ENCODE measurements around the gene TMEM115. TPM values are rescaled to one million over a fixed set of nuclear protein-coding genes. Genes with fewer than 3 reads are reported as not detected.
A peak's percentile ranks its signal among the peaks of the same experiment; 100 is the strongest.

The TMEM115 gene
- total and polyA plus RNA-seq, 2 of the 13 experiments (the other 11 are each of a cell fraction or from before 2014, with no cell fraction given), result 22.1 to 30.7 TPM

DNA sequence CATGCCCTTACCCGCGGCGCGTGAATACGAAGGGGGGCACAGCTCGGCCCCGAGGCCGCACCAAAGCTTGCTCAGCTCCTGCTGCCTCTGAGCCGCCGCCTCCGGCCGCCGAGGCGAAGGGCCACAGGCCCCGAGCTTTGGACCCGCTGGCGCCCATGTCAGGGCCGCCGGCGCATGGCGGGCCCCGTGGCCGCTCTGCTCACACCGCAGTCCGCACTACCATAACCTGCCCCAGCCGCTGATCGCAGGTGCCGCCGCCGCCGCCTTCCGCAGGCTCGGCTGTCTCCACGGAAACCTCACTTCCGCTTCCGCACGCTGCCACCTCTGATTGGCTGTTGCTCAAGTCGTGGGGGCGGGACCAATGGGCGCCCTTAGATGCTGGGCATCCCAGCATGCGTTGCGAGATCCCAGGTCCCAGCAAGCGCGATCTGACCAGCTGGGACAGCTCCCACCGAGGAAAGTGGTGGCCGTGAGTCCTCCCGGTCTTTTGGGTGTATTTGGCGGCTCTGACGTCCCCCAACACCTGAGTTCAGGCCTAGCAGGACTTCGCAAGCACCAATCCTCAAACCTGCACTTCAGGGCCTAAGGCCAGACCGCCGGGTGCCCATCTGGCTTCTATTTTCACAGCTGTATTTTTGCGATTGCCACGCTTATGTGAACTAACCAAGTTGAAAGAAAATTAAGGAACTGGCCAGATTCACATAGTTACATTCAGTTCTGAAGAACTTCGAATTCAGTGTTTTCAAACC lies 31.2 kb downstream of the TMEM115 start, which contains the start of gene TUSC2 (continued):
- TF ChIP-seq, protein P1, sequence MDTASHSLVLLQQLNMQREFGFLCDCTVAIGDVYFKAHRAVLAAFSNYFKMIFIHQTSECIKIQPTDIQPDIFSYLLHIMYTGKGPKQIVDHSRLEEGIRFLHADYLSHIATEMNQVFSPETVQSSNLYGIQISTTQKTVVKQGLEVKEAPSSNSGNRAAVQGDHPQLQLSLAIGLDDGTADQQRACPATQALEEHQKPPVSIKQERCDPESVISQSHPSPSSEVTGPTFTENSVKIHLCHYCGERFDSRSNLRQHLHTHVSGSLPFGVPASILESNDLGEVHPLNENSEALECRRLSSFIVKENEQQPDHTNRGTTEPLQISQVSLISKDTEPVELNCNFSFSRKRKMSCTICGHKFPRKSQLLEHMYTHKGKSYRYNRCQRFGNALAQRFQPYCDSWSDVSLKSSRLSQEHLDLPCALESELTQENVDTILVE (CRISPR knock-in tag; IDR thresholded peaks at IDR 0.05), result peak; percentile 71
- TF ChIP-seq REPIN1 (CRISPR knock-in tag; IDR thresholded peaks at IDR 0.05; ENCODE audit: borderline replicate concordance, low read depth) (peak; percentile 20; the same call in 1 of the 2 replicates), NR2F6 (IDR thresholded peaks at IDR 0.05) (no peak), NR2F6 (CRISPR knock-in tag; IDR thresholded peaks at IDR 0.05) (no peak), RXRB (CRISPR knock-in tag; IDR thresholded peaks at IDR 0.05; ENCODE audit: borderline replicate concordance) (peak; percentile 17; the same call in 1 of the 2 replicates), CAMTA2 (CRISPR knock-in tag; IDR thresholded peaks at IDR 0.05; ENCODE audit: borderline replicate concordance) (no peak), ATF7 (IDR thresholded peaks at IDR 0.05) (no peak), ATF7 (CRISPR knock-in tag; IDR thresholded peaks at IDR 0.05) (no peak), BORCS8-MEF2B (CRISPR knock-in tag; IDR thresholded peaks at IDR 0.05) (peak; percentile 33; the same call in 1 of the 2 replicates), SMC3 (IDR thresholded peaks at IDR 0.05; ENCODE audit: low read length) (no peak), MAFK (conservative IDR thresholded peaks at IDR 0.05 in 1 of 2, IDR thresholded peaks at IDR 0.05 in 1 of 2; ENCODE audit: low read length in 2 of 2) (no peak), KDM5A (IDR thresholded peaks at IDR 0.05; ENCODE audit: borderline replicate concordance, low read length) (peak; percentile 90), ZBTB38 (CRISPR knock-in tag; IDR thresholded peaks at IDR 0.05) (peak; percentile 49; the same call in 1 of the 2 replicates), PLRG1 (conservative IDR thresholded peaks at IDR 0.05) (no peak), RAD21 (CRISPR knock-in tag; IDR thresholded peaks at IDR 0.05) (peak; percentile 39; the same call in 1 of the 2 replicates), TOPORS (CRISPR knock-in tag; IDR thresholded peaks at IDR 0.05) (no peak), TAF1 (CRISPR knock-in tag; IDR thresholded peaks at IDR 0.05) (peak; percentile 81), MXD4 (CRISPR knock-in tag; IDR thresholded peaks at IDR 0.05) (peak; percentile 89), FOXP1 (IDR thresholded peaks at IDR 0.05) (no peak), FOXP1 (CRISPR knock-in tag; IDR thresholded peaks at IDR 0.05) (no peak)
- TF ChIP-seq, protein P2, sequence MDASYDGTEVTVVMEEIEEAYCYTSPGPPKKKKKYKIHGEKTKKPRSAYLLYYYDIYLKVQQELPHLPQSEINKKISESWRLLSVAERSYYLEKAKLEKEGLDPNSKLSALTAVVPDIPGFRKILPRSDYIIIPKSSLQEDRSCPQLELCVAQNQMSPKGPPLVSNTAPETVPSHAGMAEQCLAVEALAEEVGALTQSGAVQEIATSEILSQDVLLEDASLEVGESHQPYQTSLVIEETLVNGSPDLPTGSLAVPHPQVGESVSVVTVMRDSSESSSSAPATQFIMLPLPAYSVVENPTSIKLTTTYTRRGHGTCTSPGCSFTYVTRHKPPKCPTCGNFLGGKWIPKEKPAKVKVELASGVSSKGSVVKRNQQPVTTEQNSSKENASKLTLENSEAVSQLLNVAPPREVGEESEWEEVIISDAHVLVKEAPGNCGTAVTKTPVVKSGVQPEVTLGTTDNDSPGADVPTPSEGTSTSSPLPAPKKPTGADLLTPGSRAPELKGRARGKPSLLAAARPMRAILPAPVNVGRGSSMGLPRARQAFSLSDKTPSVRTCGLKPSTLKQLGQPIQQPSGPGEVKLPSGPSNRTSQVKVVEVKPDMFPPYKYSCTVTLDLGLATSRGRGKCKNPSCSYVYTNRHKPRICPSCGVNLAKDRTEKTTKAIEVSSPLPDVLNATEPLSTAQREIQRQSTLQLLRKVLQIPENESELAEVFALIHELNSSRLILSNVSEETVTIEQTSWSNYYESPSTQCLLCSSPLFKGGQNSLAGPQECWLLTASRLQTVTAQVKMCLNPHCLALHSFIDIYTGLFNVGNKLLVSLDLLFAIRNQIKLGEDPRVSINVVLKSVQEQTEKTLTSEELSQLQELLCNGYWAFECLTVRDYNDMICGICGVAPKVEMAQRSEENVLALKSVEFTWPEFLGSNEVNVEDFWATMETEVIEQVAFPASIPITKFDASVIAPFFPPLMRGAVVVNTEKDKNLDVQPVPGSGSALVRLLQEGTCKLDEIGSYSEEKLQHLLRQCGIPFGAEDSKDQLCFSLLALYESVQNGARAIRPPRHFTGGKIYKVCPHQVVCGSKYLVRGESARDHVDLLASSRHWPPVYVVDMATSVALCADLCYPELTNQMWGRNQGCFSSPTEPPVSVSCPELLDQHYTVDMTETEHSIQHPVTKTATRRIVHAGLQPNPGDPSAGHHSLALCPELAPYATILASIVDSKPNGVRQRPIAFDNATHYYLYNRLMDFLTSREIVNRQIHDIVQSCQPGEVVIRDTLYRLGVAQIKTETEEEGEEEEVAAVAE (CRISPR knock-in tag; IDR thresholded peaks at IDR 0.05; ENCODE audit: borderline replicate concordance), result peak; percentile 82; the same call in 1 of the 2 replicates
- TF ChIP-seq, protein P3, sequence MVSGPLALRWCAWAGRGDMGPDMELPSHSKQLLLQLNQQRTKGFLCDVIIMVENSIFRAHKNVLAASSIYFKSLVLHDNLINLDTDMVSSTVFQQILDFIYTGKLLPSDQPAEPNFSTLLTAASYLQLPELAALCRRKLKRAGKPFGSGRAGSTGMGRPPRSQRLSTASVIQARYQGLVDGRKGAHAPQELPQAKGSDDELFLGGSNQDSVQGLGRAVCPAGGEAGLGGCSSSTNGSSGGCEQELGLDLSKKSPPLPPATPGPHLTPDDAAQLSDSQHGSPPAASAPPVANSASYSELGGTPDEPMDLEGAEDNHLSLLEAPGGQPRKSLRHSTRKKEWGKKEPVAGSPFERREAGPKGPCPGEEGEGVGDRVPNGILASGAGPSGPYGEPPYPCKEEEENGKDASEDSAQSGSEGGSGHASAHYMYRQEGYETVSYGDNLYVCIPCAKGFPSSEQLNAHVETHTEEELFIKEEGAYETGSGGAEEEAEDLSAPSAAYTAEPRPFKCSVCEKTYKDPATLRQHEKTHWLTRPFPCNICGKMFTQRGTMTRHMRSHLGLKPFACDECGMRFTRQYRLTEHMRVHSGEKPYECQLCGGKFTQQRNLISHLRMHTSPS (CRISPR knock-in tag; IDR thresholded peaks at IDR 0.05; ENCODE audit: low read depth), result no peak
- TF ChIP-seq, protein P4, sequence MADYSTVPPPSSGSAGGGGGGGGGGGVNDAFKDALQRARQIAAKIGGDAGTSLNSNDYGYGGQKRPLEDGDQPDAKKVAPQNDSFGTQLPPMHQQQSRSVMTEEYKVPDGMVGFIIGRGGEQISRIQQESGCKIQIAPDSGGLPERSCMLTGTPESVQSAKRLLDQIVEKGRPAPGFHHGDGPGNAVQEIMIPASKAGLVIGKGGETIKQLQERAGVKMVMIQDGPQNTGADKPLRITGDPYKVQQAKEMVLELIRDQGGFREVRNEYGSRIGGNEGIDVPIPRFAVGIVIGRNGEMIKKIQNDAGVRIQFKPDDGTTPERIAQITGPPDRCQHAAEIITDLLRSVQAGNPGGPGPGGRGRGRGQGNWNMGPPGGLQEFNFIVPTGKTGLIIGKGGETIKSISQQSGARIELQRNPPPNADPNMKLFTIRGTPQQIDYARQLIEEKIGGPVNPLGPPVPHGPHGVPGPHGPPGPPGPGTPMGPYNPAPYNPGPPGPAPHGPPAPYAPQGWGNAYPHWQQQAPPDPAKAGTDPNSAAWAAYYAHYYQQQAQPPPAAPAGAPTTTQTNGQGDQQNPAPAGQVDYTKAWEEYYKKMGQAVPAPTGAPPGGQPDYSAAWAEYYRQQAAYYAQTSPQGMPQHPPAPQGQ (CRISPR knock-in tag; IDR thresholded peaks at IDR 0.05; ENCODE audit: borderline replicate concordance), result no peak

All from HepG2 (cell line).